ENCODE data around the gene GMPR2. TPM values are rescaled to one million over a fixed set of nuclear protein-coding genes. Genes with fewer than 3 reads are reported as not detected.

The GMPR2 gene
- total RNA-seq, 1 experiment from 2014 or later, result 85.8 TPM

DNA sequence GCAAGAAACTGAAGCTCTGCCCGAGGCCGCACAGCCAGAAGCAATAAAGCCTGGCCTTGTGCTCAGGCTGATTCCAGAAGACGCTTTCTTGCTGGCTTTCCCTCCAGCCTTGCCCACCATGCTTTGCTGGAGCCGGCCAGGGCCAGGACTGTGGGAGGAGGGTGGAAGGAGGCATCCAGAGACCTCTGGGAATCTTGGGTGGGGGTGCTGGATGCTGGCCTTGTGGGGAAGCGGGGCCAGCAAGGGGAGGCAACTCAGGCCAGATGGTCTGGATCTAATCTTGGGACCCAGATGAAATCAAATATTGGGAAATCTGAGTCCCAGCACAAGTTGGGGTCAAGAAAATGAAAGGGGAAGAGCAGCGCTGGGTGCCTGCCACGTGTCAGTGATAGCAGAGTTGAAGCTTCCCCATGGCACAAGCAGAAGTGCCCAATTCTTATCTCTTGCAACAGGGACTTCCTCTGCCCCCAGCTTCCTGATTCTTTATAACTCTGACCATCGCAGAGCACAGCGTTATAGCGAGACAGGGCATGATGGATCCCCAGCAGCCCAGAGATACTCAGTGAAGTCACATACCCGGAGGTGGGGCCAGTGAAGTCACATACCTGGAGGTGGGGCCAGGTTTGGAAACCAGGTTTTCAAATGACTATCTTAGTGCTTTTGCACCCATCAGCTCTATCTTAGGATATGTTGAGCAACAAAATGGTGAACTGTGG is 45.0 kb downstream of the GMPR2 start:
- Histone ChIP-seq H3K36me3 (ENCODE audit: insufficient read depth, low read length, poor library complexity, severe bottlenecking) (no peaks in the 10 kb centered on the region), H3K4me3 (ENCODE audit: low read depth, low read length, poor library complexity, severe bottlenecking) (no peak overlapping the region), H3K27ac (ENCODE audit: low read depth, low read length, poor library complexity, severe bottlenecking) (no peak overlapping the region), H3K9me3 (ENCODE audit: low read depth, low read length, poor library complexity, severe bottlenecking) (no peaks in the 10 kb centered on the region), H3K27me3 (replicated peaks; ENCODE audit: insufficient read depth, low read depth, low read length, poor library complexity) (no peaks in the 10 kb centered on the region), H3K4me1 (ENCODE audit: insufficient read depth, low read length, poor library complexity, severe bottlenecking) (no peaks in the 10 kb centered on the region)
- DNase-seq (ENCODE audit: low spot score), result no peak
- intact Hi-C loops (cut with micrococcal nuclease; ENCODE audit: unreplicated experiment), result no loop called here
- ChIA-PET POLR2A (ENCODE audit: low non-redundant PET) (no interaction called here), CTCF (no interaction called here)
- no TSS peak for BruUV-seq (replicated peaks)
- TF ChIP-seq, protein P1, sequence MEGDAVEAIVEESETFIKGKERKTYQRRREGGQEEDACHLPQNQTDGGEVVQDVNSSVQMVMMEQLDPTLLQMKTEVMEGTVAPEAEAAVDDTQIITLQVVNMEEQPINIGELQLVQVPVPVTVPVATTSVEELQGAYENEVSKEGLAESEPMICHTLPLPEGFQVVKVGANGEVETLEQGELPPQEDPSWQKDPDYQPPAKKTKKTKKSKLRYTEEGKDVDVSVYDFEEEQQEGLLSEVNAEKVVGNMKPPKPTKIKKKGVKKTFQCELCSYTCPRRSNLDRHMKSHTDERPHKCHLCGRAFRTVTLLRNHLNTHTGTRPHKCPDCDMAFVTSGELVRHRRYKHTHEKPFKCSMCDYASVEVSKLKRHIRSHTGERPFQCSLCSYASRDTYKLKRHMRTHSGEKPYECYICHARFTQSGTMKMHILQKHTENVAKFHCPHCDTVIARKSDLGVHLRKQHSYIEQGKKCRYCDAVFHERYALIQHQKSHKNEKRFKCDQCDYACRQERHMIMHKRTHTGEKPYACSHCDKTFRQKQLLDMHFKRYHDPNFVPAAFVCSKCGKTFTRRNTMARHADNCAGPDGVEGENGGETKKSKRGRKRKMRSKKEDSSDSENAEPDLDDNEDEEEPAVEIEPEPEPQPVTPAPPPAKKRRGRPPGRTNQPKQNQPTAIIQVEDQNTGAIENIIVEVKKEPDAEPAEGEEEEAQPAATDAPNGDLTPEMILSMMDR (conservative IDR thresholded peaks at IDR 0.05; ENCODE audit: low read depth, low read length), result no peak
- TF ChIP-seq EZH2 (IDR thresholded peaks at IDR 0.05; ENCODE audit: borderline replicate concordance, low read depth, low read length, poor library complexity, severe bottlenecking), result no peak

DNA sequence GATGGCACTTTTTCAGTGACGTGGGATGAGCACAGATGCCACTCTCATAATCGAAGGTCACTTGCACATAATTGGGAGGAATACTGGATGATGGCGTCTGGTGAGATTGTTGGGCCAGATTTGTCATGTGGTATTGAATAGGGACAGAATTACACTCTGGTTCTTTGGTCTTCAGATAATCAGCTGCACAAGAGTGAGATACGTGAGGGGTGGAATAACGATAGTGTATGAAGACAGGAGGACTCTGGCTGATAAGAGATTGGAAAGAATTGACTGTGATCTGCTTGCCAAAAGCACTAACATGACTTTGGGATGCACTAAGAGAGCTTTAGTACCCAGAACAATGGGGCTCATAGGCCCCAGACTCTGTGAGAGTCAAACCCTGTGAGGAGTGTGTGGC is 45.7 kb downstream of the GMPR2 start:
- intact Hi-C loops (cut with micrococcal nuclease; ENCODE audit: unreplicated experiment), result no loop called here
- ChIA-PET POLR2A (ENCODE audit: low non-redundant PET) (no interaction called here), CTCF (no interaction called here)
- H3K27me3 ChIP-seq (replicated peaks; ENCODE audit: insufficient read depth, low read depth, low read length, poor library complexity), result no peaks in the 10 kb centered on the region
- TF ChIP-seq, protein P1 (conservative IDR thresholded peaks at IDR 0.05; ENCODE audit: low read depth, low read length), result no peak
- TF ChIP-seq EZH2 (IDR thresholded peaks at IDR 0.05; ENCODE audit: borderline replicate concordance, low read depth, low read length, poor library complexity, severe bottlenecking), result no peak
- DNase-seq (ENCODE audit: low spot score), result no peak
- H3K4me1 ChIP-seq (ENCODE audit: insufficient read depth, low read length, poor library complexity, severe bottlenecking), result no peaks in the 10 kb centered on the region
- no peaks in the 10 kb centered on the region for H3K9me3 ChIP-seq (ENCODE audit: low read depth, low read length, poor library complexity, severe bottlenecking)
- no TSS peak for BruUV-seq (replicated peaks)
- H3K27ac ChIP-seq (ENCODE audit: low read depth, low read length, poor library complexity, severe bottlenecking), result no peak overlapping the region
- no peak overlapping the region for H3K4me3 ChIP-seq (ENCODE audit: low read depth, low read length, poor library complexity, severe bottlenecking)
- H3K36me3 ChIP-seq (ENCODE audit: insufficient read depth, low read length, poor library complexity, severe bottlenecking), result no peaks in the 10 kb centered on the region

DNA sequence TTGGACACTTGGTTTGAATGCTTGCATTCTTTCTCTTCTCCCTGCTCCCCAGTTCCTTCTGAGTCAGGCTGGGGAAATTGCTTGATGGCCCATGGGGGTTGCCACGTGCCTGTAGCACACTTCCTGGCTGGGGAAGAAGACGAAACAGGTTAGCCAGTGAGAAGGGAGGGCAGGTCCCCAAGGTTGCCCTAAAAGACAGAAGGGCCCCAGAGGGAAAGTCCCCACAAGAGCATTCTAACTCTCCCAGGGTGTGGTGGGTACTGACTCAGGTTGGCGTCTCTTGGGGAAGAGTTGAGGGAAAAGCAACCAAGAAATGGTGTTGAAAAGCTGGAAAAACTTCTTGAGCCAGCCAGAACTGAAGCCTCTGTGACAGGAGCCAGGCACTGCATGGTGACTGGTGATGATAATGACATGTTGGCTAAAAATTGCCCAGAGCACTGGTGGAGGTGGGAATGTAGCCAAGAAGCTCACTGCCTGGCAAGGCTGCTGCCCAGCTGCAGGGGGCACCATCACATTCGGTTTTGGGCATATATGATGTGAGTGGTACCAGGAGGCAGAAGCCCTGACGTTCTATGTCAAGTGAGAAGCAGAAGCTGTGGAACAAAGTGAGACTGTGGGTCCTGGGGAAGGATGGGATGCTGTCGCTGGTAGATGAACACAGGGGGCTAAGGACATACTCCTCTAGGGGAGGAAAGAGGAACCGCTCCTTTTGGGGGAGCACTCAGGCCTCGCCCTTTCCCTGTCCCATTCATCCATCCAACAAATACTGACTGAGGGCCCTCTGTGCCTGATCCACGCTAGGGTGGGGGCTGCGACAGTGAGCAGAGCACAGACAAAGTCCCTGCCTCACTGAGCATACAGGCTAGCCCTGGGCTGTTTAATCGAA is 46.8 kb downstream of the GMPR2 start:
- no peaks in the 10 kb centered on the region for H3K27me3 ChIP-seq (replicated peaks; ENCODE audit: insufficient read depth, low read depth, low read length, poor library complexity)
- no peak for TF ChIP-seq EZH2 (IDR thresholded peaks at IDR 0.05; ENCODE audit: borderline replicate concordance, low read depth, low read length, poor library complexity, severe bottlenecking)
- TF ChIP-seq, protein P1 (conservative IDR thresholded peaks at IDR 0.05; ENCODE audit: low read depth, low read length), result peak; percentile 53
- H3K36me3 ChIP-seq (ENCODE audit: insufficient read depth, low read length, poor library complexity, severe bottlenecking), result no peaks in the 10 kb centered on the region
- peak; percentile 48 for DNase-seq (ENCODE audit: low spot score)
- no peak overlapping the region for H3K27ac ChIP-seq (ENCODE audit: low read depth, low read length, poor library complexity, severe bottlenecking)
- H3K4me1 ChIP-seq (ENCODE audit: insufficient read depth, low read length, poor library complexity, severe bottlenecking), result no peaks in the 10 kb centered on the region
- H3K9me3 ChIP-seq (ENCODE audit: low read depth, low read length, poor library complexity, severe bottlenecking), result no peaks in the 10 kb centered on the region
- no TSS peak for BruUV-seq (replicated peaks)
- intact Hi-C loops (cut with micrococcal nuclease; ENCODE audit: unreplicated experiment), result no loop called here
- POLR2A ChIA-PET (ENCODE audit: low non-redundant PET), result no interaction called here
- no peak overlapping the region for H3K4me3 ChIP-seq (ENCODE audit: low read depth, low read length, poor library complexity, severe bottlenecking)
- CTCF ChIA-PET, result interaction anchor here (1.0 kb wide), 2 partner anchors 9 to 17 kb away, joined by 3 to 4 read pairs; partner anchors contain the start of gene RABGGTA
